Smooth muscle cell (in vitro differentiated cells): ENCODE data around the gene RNF207. TPM values are rescaled to one million over a fixed set of nuclear protein-coding genes. Genes with fewer than 3 reads are reported as not detected.

ENCODE experiments used
- DNase-seq: peaks from one replicate; lab custom pipeline; 2025; ENCODE audit not compliant: unreplicated experiment; lab: John Stamatoyannopoulos, UW
- H2AFZ ChIP-seq: fragments of 200-600 bp; sonication (generic); 2 replicates; pipeline ENCODE4 v1.6.0; 2016; ENCODE audit warnings: antibody characterized with exemption, low read depth, mild to moderate bottlenecking
- H3F3A ChIP-seq: fragments of 200-600 bp; sonication (generic); 2 replicates; pipeline ENCODE4 v1.6.0; 2017; ENCODE audit warnings: antibody characterized with exemption, low read depth
- H3K27ac ChIP-seq: fragments of 200-600 bp; sonication (generic); 2 replicates; pipeline ENCODE4 v1.5.1; 2016; ENCODE audit warnings: low read depth, mild to moderate bottlenecking
- H3K27me3 ChIP-seq: fragments of 200-600 bp; sonication (generic); 2 replicates; pipeline ENCODE4 v1.6.1; 2016; ENCODE audit warnings: low read depth, mild to moderate bottlenecking
- H3K36me3 ChIP-seq: fragments of 200-600 bp; sonication (generic); 2 replicates; pipeline ENCODE4 v1.5.1; 2016; ENCODE audit warnings: low read depth
- H3K4me1 ChIP-seq: fragments of 200-600 bp; sonication (generic); 2 replicates; pipeline ENCODE4 v1.5.1; 2016; ENCODE audit warnings: low read depth
- H3K4me2 ChIP-seq: fragments of 200-600 bp; sonication (generic); 2 replicates; pipeline ENCODE4 v1.6.0; 2016; ENCODE audit warnings: mild to moderate bottlenecking
- H3K4me3 ChIP-seq: fragments of 200-600 bp; sonication (generic); 2 replicates; pipeline ENCODE4 v1.5.1; 2016; ENCODE audit warnings: mild to moderate bottlenecking
- H3K79me2 ChIP-seq: fragments of 200-600 bp; sonication (generic); 2 replicates; pipeline ENCODE4 v1.6.0; 2016; ENCODE audit warnings: low read depth, mild to moderate bottlenecking
- H3K9ac ChIP-seq: fragments of 200-600 bp; sonication (generic); 2 replicates; pipeline ENCODE4 v1.6.0; 2016; ENCODE audit warnings: low read depth
- H3K9me3 ChIP-seq: fragments of 200-600 bp; sonication (generic); replicated peaks from 2 replicates; pipeline ENCODE4 v1.5.1; 2016; ENCODE audit warnings: low read depth
- H4K20me1 ChIP-seq: fragments of 200-600 bp; sonication (generic); 2 replicates; pipeline ENCODE4 v1.6.0; 2016; ENCODE audit warnings: low read depth
- CTCF ChIP-seq: fragments of 200-600 bp; sonication (generic); IDR thresholded peaks from 2 replicates; pipeline ENCODE4 v1.5.1; 2017; ENCODE audit warnings: borderline replicate concordance, mild to moderate bottlenecking, antibody characterized with exemption; ENCODE audit not compliant: insufficient read depth, poor library complexity, severe bottlenecking
- WGBS: methylation state at CpG from one replicate; pipeline ENCODE4 v1.1.7; 2016; ENCODE audit warnings: low lambda C conversion rate; 5-methylcytosine and 5-hydroxymethylcytosine counted together
- polyA plus RNA-seq: library from polyadenylated mRNA; unstranded; fragments of >200 nt; fragmentation: Nextera tagmentation; extraction: Ambion mirVana; gene quantifications from 2 replicates; pipeline ENCODE4 v1.2.1, GENCODE V29; 2016
- total RNA-seq: library from RNA; depleted of rRNA; stranded (reverse); fragments of >200 nt; gene quantifications from 2 replicates; pipeline ENCODE4 v1.2.3, GENCODE V29; 2014

Gene RNF207
- total and polyA plus RNA-seq, 2 experiments from 2014 or later, result 1.8 to 2.0 TPM

GRCh38 chr1:6257541-6258069, 51.7 kb downstream of the RNF207 start:
- H3K4me2 ChIP-seq, result no peak overlapping the region
- H3K4me1 ChIP-seq, result no peaks in the 10 kb centered on the region
- H3K27me3 ChIP-seq, result no peaks in the 10 kb centered on the region
- no peaks in the 10 kb centered on the region for H3K9me3 ChIP-seq
- H2AFZ ChIP-seq, result no peak overlapping the region
- no peak overlapping the region for H3K9ac ChIP-seq
- no peak overlapping the region for H3K4me3 ChIP-seq
- H3F3A ChIP-seq, result no peaks in the 10 kb centered on the region
- H3K79me2 ChIP-seq, result no peaks in the 10 kb centered on the region
- H3K27ac ChIP-seq, result no peak overlapping the region
- WGBS, result 93% methylated on average over 7 of the region's 8 CpGs
- peaks cover 27% of the 10 kb centered on the region for H4K20me1 ChIP-seq
- no peak for DNase-seq
- H3K36me3 ChIP-seq, result no peaks in the 10 kb centered on the region
- no peak for TF ChIP-seq CTCF

GRCh38 chr1:6258675-6259074, 52.8 kb downstream of the RNF207 start:
- Histone ChIP-seq H3K79me2 (no peaks in the 10 kb centered on the region), H3K4me2 (no peak overlapping the region), H3K9me3 (no peaks in the 10 kb centered on the region), H4K20me1 (peaks cover 27% of the 10 kb centered on the region), H2AFZ (no peak overlapping the region), H3K9ac (no peak overlapping the region), H3K4me1 (no peaks in the 10 kb centered on the region), H3K27me3 (no peaks in the 10 kb centered on the region), H3K36me3 (no peaks in the 10 kb centered on the region), H3F3A (no peaks in the 10 kb centered on the region), H3K4me3 (no peak overlapping the region), H3K27ac (no peak overlapping the region)
- no peak for TF ChIP-seq CTCF
- no peak for DNase-seq
- WGBS, result 78% methylated on average over 10 of the region's 10 CpGs

GRCh38 chr1:6259491-6260362, 53.8 kb downstream of the RNF207 start:
- 18% methylated on average over 32 of the region's 46 CpGs for WGBS
- H3K36me3 ChIP-seq, result no peaks in the 10 kb centered on the region
- H4K20me1 ChIP-seq, result peaks cover 27% of the 10 kb centered on the region
- no peak for TF ChIP-seq CTCF
- H3K9ac ChIP-seq, result no peak overlapping the region
- no peaks in the 10 kb centered on the region for H3K27me3 ChIP-seq
- H3K27ac ChIP-seq, result no peak overlapping the region
- H2AFZ ChIP-seq, result no peak overlapping the region
- H3K4me1 ChIP-seq, result no peaks in the 10 kb centered on the region
- H3K4me3 ChIP-seq, result peak overlapping the region; percentile 73
- no peaks in the 10 kb centered on the region for H3K79me2 ChIP-seq
- peak overlapping the region; percentile 91 for H3K4me2 ChIP-seq
- no peaks in the 10 kb centered on the region for H3F3A ChIP-seq
- DNase-seq, result peak; percentile 58
- no peaks in the 10 kb centered on the region for H3K9me3 ChIP-seq
